Kidney capillary endothelial cell (primary cell): ENCODE results near the gene XPR1.
A peak's percentile ranks its signal among the peaks of the same experiment; 100 is the strongest.

ENCODE experiments used
- DNase-seq: peaks from one replicate; pipeline ENCODE4 v3.0.0-alpha.2; 2018; ENCODE audit warnings: low spot score

XPR1 gene

DNA sequence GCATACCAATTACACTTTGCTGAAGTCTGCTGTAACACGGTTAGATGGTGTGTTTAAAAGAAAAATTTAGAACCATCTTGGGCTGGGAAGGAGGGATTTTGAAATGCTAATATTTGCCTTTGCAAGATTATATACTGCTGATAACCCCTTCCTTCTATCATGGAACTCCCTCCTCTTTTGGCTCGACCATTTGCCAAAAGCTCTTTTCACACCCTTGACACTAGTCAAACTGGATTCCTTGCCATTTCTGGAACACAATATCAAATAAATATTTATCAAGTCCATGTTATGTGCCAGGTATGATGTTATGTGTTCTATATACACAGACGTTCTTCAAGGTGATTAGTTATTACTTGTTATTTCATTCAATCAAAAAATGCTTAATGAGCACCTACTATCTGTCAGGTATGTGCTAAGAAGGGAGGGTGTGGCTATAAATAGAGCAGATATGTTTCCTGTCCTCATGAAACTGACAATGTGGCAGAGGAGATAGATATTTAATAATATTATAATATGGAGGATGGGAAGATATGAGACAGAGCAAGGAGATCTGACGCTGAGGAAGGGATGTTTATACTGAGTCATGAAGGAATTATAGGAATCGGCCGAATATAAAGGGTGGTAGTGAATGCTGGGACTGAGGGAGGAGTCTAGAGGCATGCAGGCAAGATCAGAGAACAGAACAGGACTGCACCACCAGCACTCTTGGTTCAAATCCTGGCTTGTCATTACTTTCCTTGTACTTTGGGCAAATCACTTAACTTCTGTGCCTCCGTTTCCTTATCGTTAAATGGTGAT is 16.1 kb upstream of the XPR1 start:
- no peak for DNase-seq

GRCh38 chr1:180616439-180616838 is 15.4 kb upstream of the XPR1 start:
- DNase-seq: no peak

DNA sequence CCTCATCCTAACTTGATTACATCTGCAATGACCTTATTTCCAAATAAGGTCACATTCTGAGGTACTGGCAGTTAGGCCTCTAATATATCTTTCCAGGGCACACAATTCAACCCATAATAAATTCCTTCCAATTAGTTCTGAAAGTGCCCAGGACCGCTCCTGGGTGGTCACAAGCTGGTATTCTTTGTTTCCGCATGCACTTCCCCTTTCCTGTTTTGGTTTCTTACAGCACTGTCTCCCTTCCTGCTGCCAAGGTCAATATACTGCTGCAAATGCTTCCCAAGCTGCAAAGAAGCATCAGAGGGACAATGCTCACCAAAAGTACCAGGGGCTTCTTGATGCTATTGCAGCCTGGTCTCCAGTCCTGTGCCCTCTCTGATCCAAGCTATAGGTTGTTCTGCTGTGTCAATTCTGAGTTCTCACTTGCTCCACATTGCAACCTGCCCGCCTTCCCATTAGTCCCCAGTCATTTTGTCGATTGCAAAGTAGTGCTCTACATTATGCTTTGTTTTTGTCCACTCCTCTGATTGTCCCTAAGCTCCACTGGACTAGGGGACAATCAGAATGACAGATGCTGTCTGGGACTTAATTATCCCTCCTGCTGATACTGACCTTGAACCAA is 13.9 kb upstream of the XPR1 start:
- DNase-seq: peak; percentile 7

DNA sequence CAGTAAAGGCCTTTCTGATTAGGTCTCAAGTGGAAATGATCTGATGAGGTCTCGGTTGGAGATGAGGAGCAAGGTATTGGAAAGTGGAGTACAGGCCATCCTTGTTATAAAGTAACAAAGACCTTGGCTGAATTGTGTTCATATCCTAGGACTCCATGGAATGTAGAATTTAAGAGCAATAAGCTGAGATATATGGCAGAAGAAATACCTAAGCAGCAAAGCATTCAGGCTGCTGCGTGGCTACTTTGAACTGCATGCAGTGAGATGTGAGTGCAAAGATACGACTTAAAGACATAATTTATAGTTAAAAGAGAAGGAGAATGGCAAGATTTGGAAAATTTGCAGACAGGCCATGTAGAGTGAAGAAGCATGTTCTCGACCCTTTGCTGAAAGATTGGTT is 11.2 kb upstream of the XPR1 start:
- no peak for DNase-seq

DNA sequence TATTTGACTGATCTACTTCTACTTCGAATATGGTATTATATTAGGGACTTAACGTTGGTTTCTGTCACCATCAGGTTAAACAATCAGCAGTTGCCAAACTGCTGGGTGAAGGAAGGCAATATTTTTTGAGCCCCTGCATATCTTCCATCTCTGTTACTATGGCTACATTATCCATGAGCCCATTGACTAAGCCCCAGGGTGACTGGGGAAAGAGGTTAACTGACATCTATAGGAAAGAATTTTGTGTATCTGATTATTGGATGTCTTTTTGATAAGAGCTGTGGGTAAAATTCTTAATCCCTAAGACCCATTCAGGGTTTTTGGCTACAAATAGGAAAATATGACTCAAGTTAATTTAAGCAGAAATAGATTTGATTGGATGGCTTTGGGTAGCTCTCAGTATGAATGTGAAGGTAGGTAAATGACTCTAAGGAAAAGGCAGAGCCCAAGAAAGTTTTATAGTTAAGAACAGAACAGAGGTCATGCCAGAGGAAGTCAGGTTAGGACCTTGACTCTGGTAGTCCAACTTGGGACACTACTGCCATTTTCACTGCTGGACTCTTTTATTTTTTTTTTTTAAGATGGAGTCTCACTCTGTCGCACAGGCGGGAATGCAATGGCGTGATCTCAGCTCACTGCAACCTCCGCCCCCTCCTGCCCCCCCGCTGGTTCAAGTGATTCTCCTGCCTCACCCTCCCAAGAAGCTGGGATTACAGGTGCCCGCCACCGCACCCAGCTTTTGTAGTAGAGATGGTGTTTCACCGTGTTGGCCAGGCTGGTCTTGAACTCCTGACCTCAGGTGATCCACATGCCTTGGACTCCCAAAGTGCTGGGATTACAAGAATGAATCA is 8.9 kb upstream of the XPR1 start:
- no peak for DNase-seq

GRCh38 chr1:180623579-180624347 is 8.1 kb upstream of the XPR1 start:
- DNase-seq: no peak

DNA sequence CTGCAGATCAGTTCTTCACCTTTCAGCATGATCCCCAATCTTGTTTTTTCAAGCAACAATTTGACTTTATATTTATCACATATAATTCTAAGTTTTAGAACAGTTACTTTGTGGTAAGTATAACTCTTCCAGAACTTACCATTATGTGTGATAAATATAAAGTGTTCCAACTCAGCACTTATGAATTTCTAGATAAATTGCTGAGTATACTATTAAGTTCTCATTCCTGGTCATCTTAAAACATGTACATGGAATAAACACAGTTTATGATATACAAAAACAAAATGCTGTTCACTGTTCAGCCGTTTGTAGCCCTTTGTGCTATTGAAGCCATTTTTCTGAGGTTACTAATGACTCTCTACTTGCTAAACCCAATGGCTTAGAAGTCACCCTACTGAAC is 5.1 kb upstream of the XPR1 start:
- no peak for DNase-seq

DNA sequence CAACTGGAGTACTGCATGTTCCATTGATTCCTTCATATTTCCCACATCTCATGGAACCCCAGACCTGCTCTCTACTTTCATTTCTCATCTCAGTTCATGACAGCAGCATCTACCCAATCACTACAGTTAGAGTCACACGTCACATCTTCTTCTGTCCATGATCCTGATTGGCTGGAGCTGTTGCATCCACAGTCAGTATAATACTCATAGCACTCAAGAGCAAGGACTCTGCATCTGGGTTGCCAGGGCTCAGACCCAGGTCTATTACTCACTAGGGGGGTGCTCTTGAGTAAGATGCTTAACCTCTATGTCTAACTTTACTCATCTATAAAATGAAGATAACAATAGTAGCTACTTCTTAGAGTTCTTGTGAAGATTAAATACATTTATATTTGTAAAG is 4.4 kb upstream of the XPR1 start:
- no peak for DNase-seq

GRCh38 chr1:180628646-180629045 is 3.2 kb upstream of the XPR1 start:
- no peak for DNase-seq

GRCh38 chr1:180630408-180631193 is 1.2 kb upstream of the XPR1 start:
- no peak for DNase-seq

DNA sequence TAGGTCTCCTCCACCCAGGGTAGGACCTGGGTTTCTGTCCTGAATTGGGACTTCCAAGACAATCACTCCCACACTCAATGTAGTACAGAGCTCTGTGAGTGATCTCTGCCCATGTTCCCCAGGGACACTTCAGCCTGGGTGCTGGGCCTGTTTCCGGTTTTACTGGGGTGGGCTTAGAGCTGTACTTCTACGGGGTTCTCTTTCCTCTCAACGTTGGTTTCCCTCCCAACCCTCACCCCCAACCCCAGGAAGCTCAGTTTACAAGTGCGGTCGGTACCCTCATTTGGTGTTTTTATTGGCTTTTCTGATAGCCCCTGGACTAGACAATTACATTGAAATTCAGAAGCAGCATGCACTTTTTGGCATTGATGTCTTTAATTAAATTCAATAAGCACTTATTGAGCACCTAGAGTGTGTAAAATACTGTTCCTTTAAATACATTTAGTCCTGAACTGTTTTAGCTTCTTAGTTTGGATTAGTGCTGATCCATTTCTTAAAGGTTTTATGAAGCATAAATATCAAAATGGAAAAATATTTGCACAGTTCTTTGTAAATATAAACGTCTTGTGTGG is 542 bp upstream of the XPR1 start:
- no peak for DNase-seq

- peak; percentile 26 for DNase-seq
These were observed 669 bp downstream of the XPR1 start for GRCh38 chr1:180632326-180633056.

- peak; percentile 6 for DNase-seq
These were observed 1.5 kb downstream of the XPR1 start for GRCh38 chr1:180633057-180634056.

- DNase-seq: no peak
These were observed 4.3 kb downstream of the XPR1 start for GRCh38 chr1:180636138-180636537.

- DNase-seq: no peak
These were observed 8.0 kb downstream of the XPR1 start for GRCh38 chr1:180639871-180640270.

GRCh38 chr1:180640531-180640949 is 8.7 kb downstream of the XPR1 start:
- DNase-seq: no peak

GRCh38 chr1:180641662-180642061 is 9.8 kb downstream of the XPR1 start:
- DNase-seq: no peak

GRCh38 chr1:180642781-180643180 is 11.0 kb downstream of the XPR1 start:
- no peak for DNase-seq

- no peak for DNase-seq
These were observed 11.9 kb downstream of the XPR1 start for GRCh38 chr1:180643693-180644092.
